Medulla oblongata (tissue), 1 donor: ENCODE results near the gene ATP8A2.
A peak's percentile ranks its signal among the peaks of the same experiment; 100 is the strongest.

ENCODE experiments used
- DNase-seq: peaks from one replicate; pipeline ENCODE4 v3.0.0-alpha.2; 2015; ENCODE audit errors: extremely low spot score

Gene ATP8A2

DNA sequence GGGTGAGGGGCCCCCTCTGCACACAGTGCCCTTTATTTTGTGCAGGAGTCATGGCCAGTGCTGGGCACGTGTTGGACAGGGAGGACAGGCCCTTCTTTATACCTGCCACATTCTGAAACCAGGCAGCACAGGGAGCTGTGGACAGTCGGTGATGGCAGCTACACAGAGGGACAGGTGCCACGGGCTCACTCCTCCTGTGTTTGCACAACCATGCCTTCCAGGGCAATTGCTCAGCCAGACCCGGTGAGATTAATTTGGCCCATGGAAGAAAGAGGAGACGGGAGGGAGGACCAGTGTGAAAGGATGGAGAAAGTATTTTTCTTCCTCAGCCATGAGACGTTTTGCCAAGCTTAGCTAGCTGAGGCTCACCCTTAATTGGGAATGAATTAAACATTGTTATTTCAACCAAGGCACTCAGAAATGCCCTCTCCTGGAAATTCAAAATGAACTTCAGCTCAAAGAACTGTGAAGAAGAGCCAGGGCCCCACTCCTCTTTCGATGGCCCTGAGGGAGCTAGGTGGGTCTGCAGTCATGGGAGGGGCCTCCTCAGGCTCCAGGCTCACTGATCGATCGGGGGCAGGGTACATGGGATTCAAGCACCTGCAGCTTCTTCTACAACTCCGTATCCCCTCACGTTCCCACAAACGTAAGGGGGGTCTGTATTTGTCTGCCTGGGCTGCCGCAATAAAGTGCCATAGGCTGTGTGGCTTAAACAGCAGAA lies 638.9 kb downstream of the ATP8A2 start:
- no peak for DNase-seq

DNA sequence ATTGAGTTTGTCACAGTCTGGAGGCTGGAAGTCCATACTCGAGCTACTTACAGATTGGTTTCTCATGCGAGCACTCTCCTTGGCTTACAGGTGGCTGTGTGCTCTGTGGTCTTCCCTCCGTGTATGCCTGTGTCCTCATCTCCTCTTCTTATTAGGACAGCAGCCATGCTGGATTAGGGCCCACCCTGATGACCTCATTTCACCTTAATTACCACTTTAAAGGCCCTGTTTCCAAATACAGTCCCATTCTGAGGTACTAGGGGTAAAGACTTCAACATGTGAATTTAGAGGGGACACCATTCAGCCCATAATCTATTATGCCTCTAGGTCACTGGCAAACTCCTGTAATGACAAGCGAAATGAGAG lies 639.4 kb downstream of the ATP8A2 start:
- no peak for DNase-seq

DNA sequence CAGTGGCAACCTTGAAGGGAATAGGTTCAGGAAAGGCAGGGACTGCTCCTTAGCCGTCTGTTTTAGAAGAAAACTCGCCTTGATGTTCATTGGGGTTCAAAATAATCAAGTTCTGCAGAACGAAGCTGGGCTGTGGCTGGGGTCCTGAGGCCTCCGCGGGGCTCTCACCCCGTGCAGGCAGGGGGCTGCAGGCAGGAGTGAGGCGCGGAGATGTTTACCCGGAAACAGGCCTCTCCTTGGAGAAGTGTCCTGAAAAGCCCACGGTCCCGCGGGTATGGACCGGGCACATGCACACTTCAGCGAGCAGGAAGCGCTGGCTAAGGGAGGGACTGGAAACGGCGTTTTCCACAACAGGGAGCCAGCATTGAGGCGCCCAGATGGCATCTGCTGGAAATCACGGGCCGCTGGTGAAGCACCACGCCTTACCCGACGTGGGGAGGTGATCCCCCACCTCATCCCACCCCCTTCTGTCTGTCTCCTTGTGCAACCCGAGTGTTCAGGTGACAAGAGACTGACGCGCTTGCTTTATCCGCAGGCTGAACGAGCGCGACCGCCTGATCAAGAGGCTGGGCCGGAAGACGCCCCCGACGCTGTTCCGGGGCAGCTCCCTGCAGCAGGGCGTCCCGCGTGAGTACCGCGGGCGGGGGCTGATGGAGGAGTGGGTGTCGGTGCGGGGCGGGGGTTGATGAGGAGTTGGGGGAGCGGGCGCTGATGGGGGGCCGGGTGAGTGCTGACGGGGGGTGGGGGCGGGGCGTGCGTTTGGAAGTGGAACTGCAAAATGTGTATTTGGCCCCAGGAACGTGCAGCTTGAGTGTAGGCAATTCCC lies 640.4 kb downstream of the ATP8A2 start:
- DNase-seq = no peak

GRCh38 chr13:26012995-26013394 lies 641.2 kb downstream of the ATP8A2 start:
- DNase-seq = no peak

GRCh38 chr13:26015271-26016125 lies 643.7 kb downstream of the ATP8A2 start:
- no peak for DNase-seq

GRCh38 chr13:26016189-26016588 lies 644.4 kb downstream of the ATP8A2 start:
- DNase-seq = no peak

DNA sequence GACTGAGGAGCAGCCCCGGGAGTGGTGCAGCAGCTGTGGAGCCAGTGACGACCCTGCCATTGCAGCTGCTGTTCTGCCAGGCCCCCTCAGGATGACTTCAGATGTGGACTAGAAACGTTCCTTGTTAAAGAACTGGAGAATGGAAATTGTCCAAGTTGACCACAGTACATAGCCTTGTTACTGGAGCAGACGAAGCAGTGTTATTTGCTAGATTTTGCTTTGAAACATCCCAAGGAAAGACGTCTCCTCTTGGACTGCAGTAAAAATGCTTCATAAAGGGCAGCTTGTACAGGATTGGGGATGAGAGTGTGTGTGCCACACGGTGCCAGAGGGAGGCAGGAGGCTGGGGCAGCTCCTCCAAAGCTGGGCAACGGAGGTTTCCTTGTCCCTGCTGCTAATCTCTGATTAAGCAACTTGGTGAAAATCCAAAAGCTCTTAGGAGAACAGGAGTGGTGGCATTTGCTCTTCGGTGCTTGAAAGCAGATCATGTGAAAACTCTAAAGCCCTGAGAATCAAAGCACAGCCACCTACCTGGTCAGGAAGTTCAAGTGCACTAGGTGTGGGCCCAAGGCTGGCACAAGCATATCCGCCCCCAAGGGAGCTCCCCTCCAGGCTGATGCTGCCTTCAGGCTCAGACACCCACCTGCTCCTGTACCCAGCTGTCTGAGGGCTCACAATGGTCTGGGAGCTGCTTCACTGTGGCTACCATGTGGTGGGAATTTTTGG lies 645.6 kb downstream of the ATP8A2 start:
- DNase-seq = peak; percentile 70

DNA sequence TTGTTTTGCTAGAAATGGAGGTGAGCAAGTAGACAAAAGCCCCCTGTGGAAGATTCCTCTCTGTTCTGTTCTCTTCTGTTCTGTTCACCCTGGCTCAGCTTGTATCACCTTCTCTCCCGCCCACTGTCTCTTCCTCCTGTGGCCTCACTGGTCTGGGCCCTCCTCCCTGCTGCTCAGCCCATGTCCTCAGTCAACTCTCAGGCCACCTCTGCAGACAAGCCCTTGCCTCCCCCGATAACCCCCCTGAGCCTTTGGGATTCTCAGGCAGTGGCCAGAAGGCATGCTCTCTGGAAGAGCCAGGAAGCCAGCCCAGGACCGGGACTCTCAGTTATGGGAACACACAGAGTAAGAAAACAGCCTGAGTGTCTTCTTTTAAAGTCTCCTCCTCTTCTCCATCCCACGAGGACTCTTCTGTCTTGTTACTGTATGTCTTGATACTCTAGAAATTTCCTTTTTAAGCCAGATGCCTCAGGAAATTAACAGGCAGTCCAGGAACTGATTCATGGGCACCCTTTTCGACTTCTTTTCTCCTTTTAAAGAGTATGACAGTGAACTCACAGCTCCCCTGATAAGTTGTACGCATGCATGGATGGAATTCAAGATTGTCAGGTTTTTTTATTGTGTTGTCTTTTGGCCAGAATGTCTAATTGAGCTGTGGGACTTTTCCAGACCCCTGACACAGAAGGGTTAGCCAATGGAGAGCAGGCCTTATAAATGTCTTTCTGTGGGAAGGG lies 646.3 kb downstream of the ATP8A2 start:
- DNase-seq = no peak

DNA sequence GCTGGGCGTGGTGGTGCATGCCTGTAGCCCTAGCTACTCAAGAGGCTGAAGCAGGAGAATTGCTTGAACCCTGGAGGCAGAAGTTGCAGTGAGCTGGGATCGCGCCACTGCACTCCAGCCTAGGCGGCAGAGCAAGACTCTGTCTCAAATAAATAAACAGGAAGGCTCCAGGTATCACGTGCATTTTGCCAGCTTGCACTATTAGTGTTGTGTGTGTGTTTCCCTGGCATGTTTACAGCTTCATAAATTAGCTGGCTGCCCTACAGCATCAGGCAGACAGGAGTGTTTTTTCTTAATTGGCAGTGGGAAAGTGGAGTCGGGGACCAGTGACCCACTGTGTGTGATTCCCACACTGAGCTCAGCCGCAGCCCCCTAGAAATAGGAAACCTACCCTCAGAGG lies 647.5 kb downstream of the ATP8A2 start:
- DNase-seq = no peak

- DNase-seq = no peak
Measured at GRCh38 chr13:26019881-26020870, 648.4 kb downstream of the ATP8A2 start.

GRCh38 chr13:26020891-26021290 lies 649.1 kb downstream of the ATP8A2 start:
- DNase-seq = no peak

DNA sequence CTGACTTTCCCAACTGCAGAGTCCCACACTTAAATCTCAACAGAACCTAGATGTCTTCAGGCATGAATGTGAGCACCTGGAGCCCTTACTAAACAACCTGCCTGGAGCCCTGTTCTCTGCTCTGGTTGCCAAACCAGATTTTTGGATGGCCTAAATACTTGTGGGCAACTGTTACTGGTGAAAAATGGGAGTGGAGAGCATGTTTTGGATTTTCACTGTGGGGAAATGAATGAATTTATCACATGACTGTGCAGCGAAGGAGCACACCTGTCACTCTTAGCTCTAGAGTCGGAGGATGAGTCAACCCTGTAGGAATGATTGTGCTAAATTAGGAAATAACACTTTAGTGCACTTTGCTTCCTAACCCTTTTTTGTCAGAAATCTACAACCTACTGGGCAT lies 649.7 kb downstream of the ATP8A2 start:
- no peak for DNase-seq

- no peak for DNase-seq
Measured at GRCh38 chr13:26021956-26022355, 650.2 kb downstream of the ATP8A2 start.

- peak; percentile 20 for DNase-seq
Measured at GRCh38 chr13:26022538-26023292, 650.9 kb downstream of the ATP8A2 start.

GRCh38 chr13:26024558-26024957 lies 652.8 kb downstream of the ATP8A2 start:
- no peak for DNase-seq

DNA sequence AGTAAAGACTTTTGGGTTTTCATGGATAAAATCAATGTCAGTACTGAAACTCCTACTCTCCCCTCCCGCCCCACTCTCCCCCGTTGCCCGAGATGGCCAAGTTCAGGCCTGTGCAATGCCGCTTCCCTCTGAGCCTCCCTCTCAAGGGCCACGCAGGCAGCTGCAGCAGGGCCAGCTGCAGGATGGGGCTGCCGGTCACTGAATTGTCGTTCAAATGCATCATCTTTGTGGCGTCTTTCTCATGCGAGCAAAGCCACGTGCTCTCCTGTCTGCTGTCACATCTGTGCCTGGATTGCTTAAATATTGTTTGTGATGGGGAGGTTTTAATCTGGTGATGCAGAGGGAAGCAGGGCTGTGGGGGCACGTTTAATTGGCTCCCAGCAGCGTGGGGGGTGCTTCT lies 653.4 kb downstream of the ATP8A2 start:
- peak; percentile 41 for DNase-seq

DNA sequence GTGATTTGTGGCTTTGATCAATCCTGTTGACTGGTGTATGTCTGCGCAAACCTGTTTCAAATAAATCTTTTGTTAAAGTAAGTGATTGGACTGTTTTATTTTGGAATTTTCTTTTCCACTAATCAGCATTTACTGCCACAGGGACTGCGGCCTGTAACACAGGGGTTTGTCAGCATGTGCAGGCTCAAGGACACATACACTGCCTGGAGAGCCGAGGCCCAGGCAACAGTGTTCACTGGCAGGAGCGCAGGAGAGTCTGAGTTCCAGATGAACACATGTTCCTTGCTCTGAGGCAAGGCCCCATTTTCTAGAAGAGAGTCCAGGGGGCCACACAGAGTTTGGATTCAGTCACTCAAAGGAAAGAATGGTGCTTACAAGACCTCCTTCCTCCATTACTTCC lies 654.0 kb downstream of the ATP8A2 start:
- DNase-seq = no peak

DNA sequence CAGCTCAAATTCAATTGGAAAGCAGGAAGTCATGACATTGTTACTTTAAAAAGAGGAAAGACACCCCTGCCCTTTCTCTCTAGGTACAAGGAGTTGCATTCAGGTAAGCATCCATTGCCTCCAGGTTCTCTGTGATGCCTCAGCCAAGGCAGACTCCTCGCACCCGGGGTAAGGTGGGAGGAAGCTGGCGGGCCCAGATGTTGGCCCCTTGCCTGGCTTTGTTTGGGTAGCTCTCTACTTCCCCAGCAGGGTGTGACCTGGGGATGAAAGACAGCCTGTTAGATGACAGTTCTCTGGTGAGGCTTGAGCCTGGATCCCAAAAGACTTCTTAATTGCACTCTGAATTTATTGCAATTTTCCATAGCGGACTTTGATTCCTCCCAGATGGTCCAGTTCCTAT lies 654.4 kb downstream of the ATP8A2 start:
- DNase-seq = no peak

DNA sequence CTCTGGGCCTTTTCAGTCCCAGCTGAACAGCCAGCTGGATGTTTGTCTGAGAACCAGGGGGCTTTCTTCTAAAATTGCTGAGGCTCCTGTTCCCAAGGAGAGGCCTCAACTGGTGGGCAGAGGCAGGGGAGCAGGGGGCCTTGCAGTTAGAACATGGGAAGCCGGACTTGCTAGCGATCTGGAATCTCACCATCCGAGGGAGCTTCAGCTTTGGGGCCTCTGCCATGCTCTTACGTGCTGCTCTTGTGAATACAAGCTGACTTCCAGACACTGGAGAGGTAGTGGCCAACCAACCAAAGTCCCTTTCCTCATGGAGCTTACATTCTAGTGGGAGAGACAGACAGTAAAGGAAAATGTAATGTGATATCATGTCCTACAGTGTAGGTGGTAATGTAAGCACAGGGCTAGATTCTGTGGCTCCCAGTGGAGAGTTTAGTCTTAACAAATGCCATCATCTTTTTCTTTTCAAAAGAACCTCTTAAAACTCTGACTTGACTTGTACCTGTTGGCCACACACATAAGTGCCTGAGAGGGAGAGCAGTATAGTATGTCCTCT lies 657.9 kb downstream of the ATP8A2 start:
- DNase-seq = no peak
